ENCODE measurements around the gene GNG14.
"Not testable (repeated sequence)": the region's sequence is repeated elsewhere in the genome, so short reads cannot be mapped to it uniquely, and the experiment has no call there.

Gene GNG14
- total RNA-seq, result 0 to 0.13 (median 0) reads per million in 9 experiments

DNA sequence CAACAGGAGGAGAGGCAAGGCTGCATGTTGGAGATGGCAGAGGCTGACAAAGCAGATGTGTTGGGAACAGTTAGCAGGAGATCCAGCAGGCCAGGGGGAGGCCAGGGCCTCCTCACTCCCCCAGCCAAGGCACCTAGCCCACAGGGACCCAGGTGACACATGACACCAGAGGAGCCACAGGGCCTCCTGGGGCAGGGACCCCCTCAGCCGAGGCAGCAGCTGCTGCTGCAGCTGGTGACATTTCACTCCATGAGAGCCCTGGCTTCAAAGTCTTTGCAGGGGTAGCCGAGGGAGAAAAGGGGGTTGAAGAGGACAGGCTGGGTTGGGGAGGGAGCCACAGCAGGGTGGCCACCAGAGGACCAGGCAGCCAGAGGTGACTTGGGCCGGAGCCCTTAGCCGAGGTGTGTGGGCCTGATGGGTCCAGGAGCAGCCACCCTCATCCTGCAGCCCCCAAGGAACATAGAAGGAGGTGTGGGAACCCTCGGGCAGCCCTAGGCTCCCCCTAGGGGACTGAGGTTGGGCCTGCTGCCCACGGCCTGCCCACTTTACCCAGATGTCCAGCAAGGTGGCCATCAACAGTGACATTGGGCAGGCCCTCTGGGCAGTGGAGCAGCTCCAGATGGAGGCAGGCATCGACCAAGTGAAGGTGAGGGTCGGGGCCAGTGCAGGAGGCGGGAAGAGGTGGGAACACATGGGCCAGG lies at the start of gene GNG14:
Gene GNG14 (plus strand): TSS at position 503 of the 701 bp plus-strand sequence. CDS start 51 bp downstream, at position 554.
- no peak for ATAC-seq (replicated peaks)
- H3K36me3 Mint-ChIP-seq (ENCODE audit: insufficient read depth), result peaks cover 10% of the 10 kb centered on the region
- H3K27ac Mint-ChIP-seq, result no peak within 1 kb of the TSS
- H3K4me3 Mint-ChIP-seq, result no peak within 1 kb of the TSS
- peaks cover 0 to 3% of the 10 kb centered on the region in 2 donors for H3K4me1 Mint-ChIP-seq (ENCODE audit: low read depth in 2 of 2)
- H3K27me3 Mint-ChIP-seq, result no peaks in the 10 kb centered on the region
- no peaks in the 10 kb centered on the region for H3K9me3 Mint-ChIP-seq
- DNase-seq, result no peak

GRCh38 chr19:12638611-12639182 lies 49.1 kb upstream of the GNG14 start:
- no peak overlapping the region for H3K4me3 Mint-ChIP-seq

GRCh38 chr19:12639901-12640613 lies 47.7 kb upstream of the GNG14 start:
- no peaks in the 10 kb centered on the region for H3K9me3 Mint-ChIP-seq
- H3K4me3 Mint-ChIP-seq, result peak overlapping the region; percentile 70 to 79
- peak overlapping the region; percentile 75 to 85 for H3K27ac Mint-ChIP-seq
- DNase-seq (peak; percentile 76 to 78 (median 77)), ATAC-seq (replicated peaks) (peak; percentile 94)
- H3K4me1 Mint-ChIP-seq (ENCODE audit: low read depth in 2 of 2), result peaks cover 8 to 9% of the 10 kb centered on the region in 2 donors
- peaks cover 10% of the 10 kb centered on the region for H3K36me3 Mint-ChIP-seq (ENCODE audit: insufficient read depth)
- no peaks in the 10 kb centered on the region for H3K27me3 Mint-ChIP-seq

More at GRCh38 chr19:12638611-12639182, 49.1 kb upstream of the GNG14 start:
- ATAC-seq (replicated peaks) (no peak), DNase-seq (no peak)
- no peaks in the 10 kb centered on the region for H3K27me3 Mint-ChIP-seq
- peaks cover 8 to 10% of the 10 kb centered on the region in 2 donors for H3K4me1 Mint-ChIP-seq (ENCODE audit: low read depth in 2 of 2)
- H3K27ac Mint-ChIP-seq, result no peak overlapping the region
- no peaks in the 10 kb centered on the region for H3K9me3 Mint-ChIP-seq
- H3K36me3 Mint-ChIP-seq (ENCODE audit: insufficient read depth), result peaks cover 14% of the 10 kb centered on the region

- Mint-ChIP-seq H3K27ac (no peak overlapping the region), H3K27me3 (no peaks in the 10 kb centered on the region), H3K36me3 (ENCODE audit: insufficient read depth) (peaks cover 5% of the 10 kb centered on the region), H3K4me1 (ENCODE audit: low read depth in 2 of 2) (peaks cover 6 to 8% of the 10 kb centered on the region in 2 donors), H3K9me3 (no peaks in the 10 kb centered on the region), H3K4me3 (no peak overlapping the region)
- ATAC-seq (replicated peaks), result no peak
- no peak for DNase-seq
Measured at GRCh38 chr19:12641456-12641855, 46.3 kb upstream of the GNG14 start.

- H3K4me1 Mint-ChIP-seq (ENCODE audit: low read depth in 2 of 2), result peaks cover 6 to 8% of the 10 kb centered on the region in 2 donors
- H3K27me3 Mint-ChIP-seq, result no peaks in the 10 kb centered on the region
- peak overlapping the region in 1 of 2 donors; percentile 10 for H3K4me3 Mint-ChIP-seq
- H3K9me3 Mint-ChIP-seq, result no peaks in the 10 kb centered on the region
- no peak overlapping the region for H3K27ac Mint-ChIP-seq
- ATAC-seq (replicated peaks) (no peak), DNase-seq (no peak)
- H3K36me3 Mint-ChIP-seq (ENCODE audit: insufficient read depth), result peaks cover 5% of the 10 kb centered on the region
Measured at GRCh38 chr19:12642506-12642905, 45.3 kb upstream of the GNG14 start.

GRCh38 chr19:12643716-12644115 lies 44.1 kb upstream of the GNG14 start:
- not testable (repeated sequence) for H3K4me3 Mint-ChIP-seq; H3K27me3 Mint-ChIP-seq; H3K27ac Mint-ChIP-seq; H3K4me1 Mint-ChIP-seq (ENCODE audit: low read depth in 2 of 2); DNase-seq; H3K36me3 Mint-ChIP-seq (ENCODE audit: insufficient read depth); H3K9me3 Mint-ChIP-seq; ATAC-seq (replicated peaks)

DNA sequence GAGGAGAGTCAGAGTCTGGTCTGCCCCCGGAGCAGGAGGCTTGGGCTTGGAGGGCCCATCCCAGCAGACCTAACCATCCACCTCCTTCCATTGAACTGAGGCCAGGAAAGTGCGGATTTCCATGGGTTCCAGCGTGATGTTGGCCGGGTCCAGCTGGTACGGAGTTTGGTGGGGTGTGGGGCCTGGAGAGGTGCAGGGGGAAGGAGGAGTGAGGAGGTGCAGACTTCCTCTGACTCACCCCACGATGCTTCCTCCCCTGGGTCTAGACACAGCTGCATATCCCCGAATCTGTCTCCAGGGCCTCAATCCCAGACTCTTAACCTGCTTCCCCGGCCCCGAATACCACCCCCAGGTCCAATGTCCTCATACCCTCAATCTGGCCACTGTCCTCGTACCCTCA lies 41.2 kb upstream of the GNG14 start:
- Mint-ChIP-seq H3K4me1 (ENCODE audit: low read depth in 2 of 2) (peaks cover 0 to 2% of the 10 kb centered on the region in 2 donors), H3K4me3 (no peak overlapping the region), H3K27me3 (no peaks in the 10 kb centered on the region), H3K9me3 (no peaks in the 10 kb centered on the region), H3K27ac (peak overlapping the region in 1 of 2 donors; percentile 32), H3K36me3 (ENCODE audit: insufficient read depth) (peaks cover 12% of the 10 kb centered on the region)
- no peak for DNase-seq
- no peak for ATAC-seq (replicated peaks)

DNA sequence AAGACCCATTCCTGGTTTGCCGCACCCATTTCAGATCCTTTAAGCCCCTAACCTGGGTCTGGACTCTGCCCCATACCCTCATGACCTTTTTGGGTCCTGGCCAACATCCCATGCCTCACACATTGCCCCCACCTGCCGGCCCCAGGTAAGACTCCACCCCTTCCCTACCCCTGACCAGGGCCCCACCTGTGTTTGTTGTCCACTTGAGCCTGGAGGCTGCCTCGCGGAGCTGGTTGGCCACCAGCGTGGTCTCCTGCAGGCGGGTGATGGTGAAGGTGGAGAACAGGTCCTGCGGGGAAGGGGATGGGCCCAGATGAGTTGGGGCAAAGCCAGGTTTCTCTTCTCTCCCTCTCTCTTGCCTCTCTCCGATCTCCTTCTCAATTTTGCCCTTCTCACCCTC lies 40.8 kb upstream of the GNG14 start:
- no peaks in the 10 kb centered on the region for H3K27me3 Mint-ChIP-seq
- peaks cover 0 to 2% of the 10 kb centered on the region in 2 donors for H3K4me1 Mint-ChIP-seq (ENCODE audit: low read depth in 2 of 2)
- peaks cover 17% of the 10 kb centered on the region for H3K36me3 Mint-ChIP-seq (ENCODE audit: insufficient read depth)
- H3K9me3 Mint-ChIP-seq, result no peaks in the 10 kb centered on the region
- DNase-seq (no peak), ATAC-seq (replicated peaks) (no peak)
- no peak overlapping the region for H3K4me3 Mint-ChIP-seq
- peak overlapping the region in 1 of 2 donors; percentile 38 for H3K27ac Mint-ChIP-seq

GRCh38 chr19:12647490-12648071 lies 40.2 kb upstream of the GNG14 start:
- ATAC-seq (replicated peaks) (peak; percentile 70), DNase-seq (no peak)
- H3K4me3 Mint-ChIP-seq, result no peak overlapping the region
- peaks cover 0 to 2% of the 10 kb centered on the region in 2 donors for H3K4me1 Mint-ChIP-seq (ENCODE audit: low read depth in 2 of 2)
- peak overlapping the region in 1 of 2 donors; percentile 38 for H3K27ac Mint-ChIP-seq
- peaks cover 22% of the 10 kb centered on the region for H3K36me3 Mint-ChIP-seq (ENCODE audit: insufficient read depth)
- no peaks in the 10 kb centered on the region for H3K27me3 Mint-ChIP-seq
- no peaks in the 10 kb centered on the region for H3K9me3 Mint-ChIP-seq

GRCh38 chr19:12648088-12648487 lies 39.7 kb upstream of the GNG14 start:
- H3K36me3 Mint-ChIP-seq (ENCODE audit: insufficient read depth), result peaks cover 26% of the 10 kb centered on the region
- no peak overlapping the region for H3K4me3 Mint-ChIP-seq
- DNase-seq, result no peak
- no peaks in the 10 kb centered on the region for H3K9me3 Mint-ChIP-seq
- H3K4me1 Mint-ChIP-seq (ENCODE audit: low read depth in 2 of 2), result peaks cover 0 to 2% of the 10 kb centered on the region in 2 donors
- no peaks in the 10 kb centered on the region for H3K27me3 Mint-ChIP-seq
- no peak overlapping the region for H3K27ac Mint-ChIP-seq
- ATAC-seq (replicated peaks), result no peak

DNA sequence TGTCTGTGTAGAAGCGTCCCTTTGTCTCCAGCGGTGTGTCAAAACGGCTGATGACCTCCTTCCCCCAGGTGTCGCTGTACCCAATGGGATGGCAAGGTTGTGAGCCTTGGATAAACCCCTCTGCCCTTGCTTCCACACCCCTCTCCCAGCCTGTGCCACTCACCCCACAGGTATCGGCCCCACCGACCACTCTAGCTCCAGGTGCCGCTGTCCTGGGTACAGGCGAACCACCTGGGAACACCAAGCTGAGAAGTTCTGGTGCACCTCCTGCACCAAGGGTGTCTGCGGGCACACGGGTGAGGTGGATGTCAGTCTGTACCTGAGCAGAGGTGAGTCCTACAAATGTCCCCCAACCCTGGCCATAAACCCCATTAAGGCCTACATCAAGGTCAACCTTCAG lies 37.9 kb upstream of the GNG14 start:
- Mint-ChIP-seq H3K9me3 (no peaks in the 10 kb centered on the region), H3K27ac (no peak overlapping the region), H3K4me3 (no peak overlapping the region), H3K36me3 (ENCODE audit: insufficient read depth) (peaks cover 36% of the 10 kb centered on the region), H3K27me3 (no peaks in the 10 kb centered on the region), H3K4me1 (ENCODE audit: low read depth in 2 of 2) (peaks cover 0 to 2% of the 10 kb centered on the region in 2 donors)
- ATAC-seq (replicated peaks) (no peak), DNase-seq (no peak)

DNA sequence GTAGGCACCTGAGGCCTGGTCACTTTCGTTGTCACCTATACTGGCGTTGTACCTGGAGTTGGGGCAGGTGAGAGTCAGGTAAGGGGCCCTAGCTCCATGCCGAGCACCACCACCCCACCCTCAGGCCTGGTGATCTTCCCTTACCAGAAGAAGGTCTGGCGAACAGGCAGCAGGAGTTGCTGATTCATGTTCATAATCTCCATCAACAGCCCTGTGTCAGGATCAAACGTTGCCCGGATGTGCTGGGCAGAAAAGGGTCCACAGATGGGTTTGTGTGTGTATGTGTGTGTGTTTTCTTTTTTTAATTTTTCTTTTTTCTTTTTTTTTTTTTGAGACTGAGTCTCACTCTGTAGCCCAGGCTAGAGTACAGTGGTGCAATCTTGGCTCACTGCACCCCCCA lies 35.6 kb upstream of the GNG14 start:
- Mint-ChIP-seq H3K27ac (no peak overlapping the region), H3K36me3 (ENCODE audit: insufficient read depth) (peaks cover 58% of the 10 kb centered on the region), H3K27me3 (no peaks in the 10 kb centered on the region), H3K9me3 (no peaks in the 10 kb centered on the region), H3K4me3 (no peak overlapping the region), H3K4me1 (ENCODE audit: low read depth in 2 of 2) (peaks cover 0 to 6% of the 10 kb centered on the region in 2 donors)
- DNase-seq (no peak), ATAC-seq (replicated peaks) (no peak)

DNA sequence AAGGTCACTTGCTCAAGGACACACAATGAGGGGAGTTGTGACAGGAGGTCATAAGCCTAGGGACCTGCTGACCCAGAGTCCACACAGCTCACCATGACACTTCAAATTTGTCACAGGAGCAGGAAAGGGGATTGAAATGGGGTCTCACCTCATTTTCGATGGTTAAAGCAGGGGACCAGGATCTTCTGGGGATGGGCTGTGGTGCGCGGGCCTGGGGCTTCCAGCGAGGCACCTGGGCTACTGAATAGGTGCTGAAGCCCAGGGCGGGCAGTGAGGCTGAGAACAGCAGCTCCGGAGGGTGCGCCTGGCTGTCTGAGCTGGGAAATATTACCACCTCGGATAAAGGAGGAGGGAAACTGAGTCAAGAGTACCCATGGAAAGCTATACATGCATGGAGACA lies 32.3 kb upstream of the GNG14 start:
- DNase-seq (no peak), ATAC-seq (replicated peaks) (no peak)
- Mint-ChIP-seq H3K9me3 (no peaks in the 10 kb centered on the region), H3K4me3 (no peak overlapping the region), H3K27ac (peak overlapping the region; percentile 10 to 26), H3K4me1 (ENCODE audit: low read depth in 2 of 2) (peaks cover 0 to 4% of the 10 kb centered on the region in 2 donors), H3K36me3 (ENCODE audit: insufficient read depth) (peaks cover 75% of the 10 kb centered on the region), H3K27me3 (no peaks in the 10 kb centered on the region)
